ENCODE data around the gene SORCS2. TPM values are rescaled to one million over a fixed set of nuclear protein-coding genes. Genes with fewer than 3 reads are reported as not detected.

The SORCS2 gene
- total RNA-seq, 4 donors from 2014 or later = 0.19 to 0.85 (median 0.66) TPM

DNA sequence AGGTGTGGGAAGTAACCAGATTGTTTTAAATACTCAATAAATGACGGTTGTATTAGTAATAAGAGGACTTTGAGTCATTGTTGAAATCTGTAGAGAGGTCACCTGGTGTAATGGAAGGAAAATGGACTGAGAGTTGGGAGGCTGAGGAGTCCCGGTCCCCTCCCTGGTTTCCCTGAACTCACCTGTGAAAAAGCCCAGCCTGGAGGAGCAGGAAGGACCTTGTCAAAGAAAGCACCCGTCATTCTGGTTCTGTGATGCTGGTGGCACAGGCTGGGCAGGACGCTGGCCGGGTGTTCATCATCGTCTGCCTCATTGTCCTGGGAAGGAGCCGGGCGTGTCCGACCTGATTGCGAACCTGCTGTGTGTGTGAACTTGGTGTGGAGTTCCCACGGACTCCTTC lies 70.8 kb downstream of the SORCS2 start:
- TF ChIP-seq, protein P1, sequence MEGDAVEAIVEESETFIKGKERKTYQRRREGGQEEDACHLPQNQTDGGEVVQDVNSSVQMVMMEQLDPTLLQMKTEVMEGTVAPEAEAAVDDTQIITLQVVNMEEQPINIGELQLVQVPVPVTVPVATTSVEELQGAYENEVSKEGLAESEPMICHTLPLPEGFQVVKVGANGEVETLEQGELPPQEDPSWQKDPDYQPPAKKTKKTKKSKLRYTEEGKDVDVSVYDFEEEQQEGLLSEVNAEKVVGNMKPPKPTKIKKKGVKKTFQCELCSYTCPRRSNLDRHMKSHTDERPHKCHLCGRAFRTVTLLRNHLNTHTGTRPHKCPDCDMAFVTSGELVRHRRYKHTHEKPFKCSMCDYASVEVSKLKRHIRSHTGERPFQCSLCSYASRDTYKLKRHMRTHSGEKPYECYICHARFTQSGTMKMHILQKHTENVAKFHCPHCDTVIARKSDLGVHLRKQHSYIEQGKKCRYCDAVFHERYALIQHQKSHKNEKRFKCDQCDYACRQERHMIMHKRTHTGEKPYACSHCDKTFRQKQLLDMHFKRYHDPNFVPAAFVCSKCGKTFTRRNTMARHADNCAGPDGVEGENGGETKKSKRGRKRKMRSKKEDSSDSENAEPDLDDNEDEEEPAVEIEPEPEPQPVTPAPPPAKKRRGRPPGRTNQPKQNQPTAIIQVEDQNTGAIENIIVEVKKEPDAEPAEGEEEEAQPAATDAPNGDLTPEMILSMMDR (IDR thresholded peaks at IDR 0.05; ENCODE audit: low read depth) = no peak

DNA sequence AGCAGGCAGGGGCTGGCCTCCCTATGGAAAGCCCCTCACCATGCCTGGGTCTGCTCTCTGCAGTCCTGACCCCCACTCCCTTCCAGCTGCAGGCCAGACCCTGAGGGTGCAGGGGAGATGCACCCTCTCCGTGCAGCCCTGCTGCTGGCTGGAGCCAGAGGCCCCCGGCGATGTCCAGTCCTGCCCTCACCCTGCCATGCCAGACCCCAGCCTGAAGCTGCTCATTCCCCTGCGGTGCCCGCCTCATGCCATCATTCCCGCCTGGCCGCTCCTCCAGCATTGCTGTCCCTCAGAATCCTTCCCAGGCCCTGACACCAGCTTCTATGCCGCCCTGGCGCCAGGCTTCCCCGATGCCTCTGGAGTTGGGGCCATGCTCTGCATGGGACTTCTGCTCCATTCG lies 72.4 kb downstream of the SORCS2 start:
- TF ChIP-seq, protein P1 (IDR thresholded peaks at IDR 0.05; ENCODE audit: low read depth) = no peak

- TF ChIP-seq, protein P1 (IDR thresholded peaks at IDR 0.05; ENCODE audit: low read depth) = no peak
These were observed 74.4 kb downstream of the SORCS2 start for GRCh38 chr4:7266525-7267292.

- TF ChIP-seq, protein P1 (IDR thresholded peaks at IDR 0.05; ENCODE audit: low read depth) = no peak
These were observed 75.5 kb downstream of the SORCS2 start for GRCh38 chr4:7267829-7268228.

DNA sequence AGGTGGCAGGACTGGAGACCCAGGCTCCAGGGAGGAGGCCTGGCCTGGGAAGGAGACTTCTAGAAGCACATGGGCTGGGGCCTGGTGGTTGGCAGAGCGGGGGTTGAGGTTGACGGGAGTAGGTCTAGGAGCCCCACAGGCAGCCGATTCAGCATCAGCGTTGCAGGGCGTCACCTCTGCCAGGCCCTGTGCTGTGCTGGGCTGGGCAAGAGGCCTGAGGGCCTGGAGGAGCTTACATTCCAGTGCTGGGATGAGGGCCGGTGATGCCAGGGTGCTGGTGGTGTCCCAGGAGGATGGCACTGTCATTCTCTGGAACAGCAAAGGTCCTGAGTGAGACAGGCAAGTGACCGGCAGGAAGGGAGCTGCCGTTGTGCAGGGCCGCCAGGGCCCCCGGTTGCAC lies 76.6 kb downstream of the SORCS2 start:
- TF ChIP-seq, protein P1 (IDR thresholded peaks at IDR 0.05; ENCODE audit: low read depth) = no peak

- TF ChIP-seq, protein P1 (IDR thresholded peaks at IDR 0.05; ENCODE audit: low read depth) = no peak
These were observed 77.8 kb downstream of the SORCS2 start for GRCh38 chr4:7270121-7270520.

- TF ChIP-seq, protein P1 (IDR thresholded peaks at IDR 0.05; ENCODE audit: low read depth) = no peak
These were observed 80.1 kb downstream of the SORCS2 start for GRCh38 chr4:7272404-7272803.
